Esophagus squamous epithelium (tissue), 5 donors: ENCODE results near the gene JAML. TPM values are rescaled to one million over a fixed set of nuclear protein-coding genes. Genes with fewer than 3 reads are reported as not detected.

Experiments used
- DNase-seq: peaks from one replicate; lab custom pipeline; 2025; lab: John Stamatoyannopoulos, UW
- H3K27ac ChIP-seq, 4 donors: fragments of 200-600 bp; sonication (generic); one replicate each; pipeline ENCODE4 v1.5.1; 2016 to 2019; ENCODE audit warnings: mild to moderate bottlenecking in 1 of 4
- H3K27me3 ChIP-seq, 4 donors: fragments of 200-600 bp; sonication (generic); 1 replicate in 3 of 4; 2 replicates in 1 of 4; pipeline versions ENCODE4 v1.5.1 to v1.6.0; 2017 to 2021; ENCODE audit warnings: antibody characterized with exemption in 1 of 4
- H3K36me3 ChIP-seq, 3 donors: fragments of 200-600 bp; sonication (generic); one replicate each; pipeline ENCODE4 v1.5.1; 2016 to 2019
- H3K4me1 ChIP-seq, 3 donors: fragments of 200-600 bp; sonication (generic); one replicate each; pipeline ENCODE4 v1.5.1; 2017 to 2019
- H3K4me3 ChIP-seq, 4 donors: fragments of 200-600 bp; sonication (generic); 1 replicate in 3 of 4; 2 replicates in 1 of 4; pipeline ENCODE4 v1.5.1; 2016 to 2019; ENCODE audit warnings: mild to moderate bottlenecking in 2 of 4, moderate library complexity in 1 of 4
- H3K9me3 ChIP-seq, 3 donors: fragments of 200-600 bp; sonication (generic); one replicate each; pipeline ENCODE4 v1.5.1; 2016 to 2019
- POLR2A ChIP-seq, 4 donors: fragments of 450-650 bp; IDR thresholded peaks; one replicate each; pipeline ENCODE4 v1.6.1; 2017; ENCODE audit warnings: antibody characterized with exemption in 4 of 4, mild to moderate bottlenecking in 4 of 4, moderate library complexity in 3 of 4
- WGBS, 2 donors: methylation state at CpG; one replicate each; pipeline ENCODE4 v1.1.5; 2018; 5-methylcytosine and 5-hydroxymethylcytosine counted together
- intact Hi-C: fragments of 100-400 bp; cut with DNase I; formaldehyde crosslinking; loops from one replicate; pipeline ENCODE4 v1.15.0; 2022
- total RNA-seq, 4 donors: library from RNA; depleted of rRNA; stranded (reverse); fragments of >200 nt; gene quantifications; one replicate each; pipeline ENCODE4 v1.1.0, GENCODE V29; 2016
- TF ChIP-seq, protein P1 (sequence below), 6 experiments: fragments of 450-650 bp in 4 of 6; fragments of 200-600 bp in 2 of 6; sonication (generic) in 2 of 6; IDR thresholded peaks; one replicate each; pipeline ENCODE4 v1.5.1; 2016 to 2019; ENCODE audit warnings: antibody characterized with exemption in 6 of 6, mild to moderate bottlenecking in 4 of 6, moderate library complexity in 4 of 6
- donor health status: DM: yes; HTN: yes; CAD: no.

Gene JAML
- total RNA-seq, 4 donors from 2014 or later = 2.2 to 17.9 (median 9.5) TPM

- H3K4me1 ChIP-seq = peaks cover 0 to 23% (median 4%) of the 10 kb centered on the region in 3 donors
- WGBS, 2 donors = 88 to 89% methylated on average over 8 to 10 of the region's 12 CpGs
- DNase-seq = no peak
- peaks cover 0 to 48% (median 0%) of the 10 kb centered on the region in 4 donors for H3K27me3 ChIP-seq
- no peaks in the 10 kb centered on the region for H3K36me3 ChIP-seq
- no peak for TF ChIP-seq POLR2A (IDR thresholded peaks at IDR 0.05)
- TF ChIP-seq, protein P1, sequence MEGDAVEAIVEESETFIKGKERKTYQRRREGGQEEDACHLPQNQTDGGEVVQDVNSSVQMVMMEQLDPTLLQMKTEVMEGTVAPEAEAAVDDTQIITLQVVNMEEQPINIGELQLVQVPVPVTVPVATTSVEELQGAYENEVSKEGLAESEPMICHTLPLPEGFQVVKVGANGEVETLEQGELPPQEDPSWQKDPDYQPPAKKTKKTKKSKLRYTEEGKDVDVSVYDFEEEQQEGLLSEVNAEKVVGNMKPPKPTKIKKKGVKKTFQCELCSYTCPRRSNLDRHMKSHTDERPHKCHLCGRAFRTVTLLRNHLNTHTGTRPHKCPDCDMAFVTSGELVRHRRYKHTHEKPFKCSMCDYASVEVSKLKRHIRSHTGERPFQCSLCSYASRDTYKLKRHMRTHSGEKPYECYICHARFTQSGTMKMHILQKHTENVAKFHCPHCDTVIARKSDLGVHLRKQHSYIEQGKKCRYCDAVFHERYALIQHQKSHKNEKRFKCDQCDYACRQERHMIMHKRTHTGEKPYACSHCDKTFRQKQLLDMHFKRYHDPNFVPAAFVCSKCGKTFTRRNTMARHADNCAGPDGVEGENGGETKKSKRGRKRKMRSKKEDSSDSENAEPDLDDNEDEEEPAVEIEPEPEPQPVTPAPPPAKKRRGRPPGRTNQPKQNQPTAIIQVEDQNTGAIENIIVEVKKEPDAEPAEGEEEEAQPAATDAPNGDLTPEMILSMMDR (IDR thresholded peaks at IDR 0.05) = no peak
- no peaks in the 10 kb centered on the region for H3K9me3 ChIP-seq
- intact Hi-C loops = no loop called here
- no peak overlapping the region for H3K4me3 ChIP-seq
- no peak overlapping the region for H3K27ac ChIP-seq
These were observed 56.9 kb downstream of the JAML start for GRCh38 chr11:118167906-118168305.

DNA sequence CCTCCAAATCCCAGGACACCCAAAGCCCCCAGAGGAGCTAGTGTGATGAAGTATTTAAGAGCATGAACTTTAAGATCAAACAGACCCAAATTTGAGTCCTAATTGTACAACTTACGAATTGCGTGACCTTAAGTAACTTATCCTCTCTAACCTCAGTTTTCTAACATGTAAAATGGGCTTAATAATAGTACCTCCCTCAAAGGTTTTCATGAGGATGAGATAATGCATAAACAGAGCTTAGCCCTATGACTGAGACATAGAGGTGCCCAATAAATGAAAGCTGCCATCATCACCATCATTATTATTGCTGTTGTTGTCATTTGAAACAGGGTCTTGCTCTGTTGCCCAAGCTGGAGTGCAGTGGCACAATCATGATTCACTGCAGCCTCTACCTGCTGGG lies 57.6 kb downstream of the JAML start:
- WGBS, 2 donors = 88% methylated on average over 2 of the region's 2 CpGs
- H3K27ac ChIP-seq = no peak overlapping the region
- no peak for DNase-seq

GRCh38 chr11:118166641-118167040 lies 58.2 kb downstream of the JAML start:
- peaks cover 0 to 19% (median 4%) of the 10 kb centered on the region in 3 donors for H3K4me1 ChIP-seq
- 86 to 92% methylated on average over 5 to 7 of the region's 17 CpGs for WGBS, 2 donors
- H3K27me3 ChIP-seq = peaks cover 0 to 60% (median 0%) of the 10 kb centered on the region in 4 donors
- no peaks in the 10 kb centered on the region for H3K9me3 ChIP-seq
- H3K27ac ChIP-seq = no peak overlapping the region
- DNase-seq = no peak
- no peaks in the 10 kb centered on the region for H3K36me3 ChIP-seq
- intact Hi-C loops = no loop called here
- no peak for TF ChIP-seq POLR2A (IDR thresholded peaks at IDR 0.05)
- TF ChIP-seq, protein P1 (IDR thresholded peaks at IDR 0.05) = no peak
- no peak overlapping the region for H3K4me3 ChIP-seq

More for the DNA sequence above, 57.6 kb downstream of the JAML start:
- Histone ChIP-seq H3K4me1 (peaks cover 0 to 23% (median 4%) of the 10 kb centered on the region in 3 donors), H3K36me3 (no peaks in the 10 kb centered on the region), H3K27me3 (peaks cover 0 to 54% (median 0%) of the 10 kb centered on the region in 4 donors), H3K9me3 (no peaks in the 10 kb centered on the region), H3K4me3 (no peak overlapping the region)
- intact Hi-C loops = no loop called here
- no peak for TF ChIP-seq POLR2A (IDR thresholded peaks at IDR 0.05)
- TF ChIP-seq, protein P1 (IDR thresholded peaks at IDR 0.05) = no peak

DNA sequence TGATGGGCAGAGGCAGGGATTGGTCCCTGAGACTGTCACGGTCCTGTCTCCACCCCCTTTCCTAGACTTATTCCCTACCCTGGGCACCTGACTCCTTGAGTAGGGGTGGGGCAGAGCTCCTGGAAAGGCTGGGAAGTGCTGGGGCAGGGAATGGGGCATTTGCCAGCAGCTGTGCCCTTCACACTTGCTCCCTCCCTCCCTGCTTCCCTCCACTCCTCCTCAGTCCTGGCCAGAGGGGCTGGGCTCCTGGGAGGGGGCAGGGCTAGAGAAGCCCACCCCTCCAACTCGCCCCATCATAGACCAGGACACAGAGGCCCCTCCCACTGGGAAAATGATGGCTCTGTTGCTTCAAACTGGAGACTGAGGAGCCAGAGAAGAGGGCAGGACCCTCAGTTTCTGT lies 59.9 kb downstream of the JAML start:
- Histone ChIP-seq H3K9me3 (no peaks in the 10 kb centered on the region), H3K27ac (no peak overlapping the region), H3K4me3 (no peak overlapping the region), H3K27me3 (peaks cover 0 to 62% (median 0%) of the 10 kb centered on the region in 4 donors), H3K4me1 (peaks cover 0 to 9% (median 0%) of the 10 kb centered on the region in 3 donors), H3K36me3 (no peaks in the 10 kb centered on the region)
- no peak for DNase-seq
- TF ChIP-seq POLR2A (IDR thresholded peaks at IDR 0.05) = no peak
- TF ChIP-seq, protein P1 (IDR thresholded peaks at IDR 0.05) = no peak
- intact Hi-C loops = no loop called here
- WGBS, 2 donors = 43 to 78% methylated on average over 1 to 2 of the region's 2 CpGs

GRCh38 chr11:118163494-118163893 lies 61.3 kb downstream of the JAML start:
- intact Hi-C loops = no loop called here
- Histone ChIP-seq H3K36me3 (no peaks in the 10 kb centered on the region), H3K4me3 (no peak overlapping the region), H3K27me3 (peaks cover 0 to 64% (median 0%) of the 10 kb centered on the region in 4 donors), H3K4me1 (peaks cover 0 to 9% (median 0%) of the 10 kb centered on the region in 3 donors), H3K9me3 (no peaks in the 10 kb centered on the region), H3K27ac (no peak overlapping the region)
- TF ChIP-seq, protein P1 (IDR thresholded peaks at IDR 0.05) = no peak
- TF ChIP-seq POLR2A (IDR thresholded peaks at IDR 0.05) = no peak
- WGBS, 2 donors = 70 to 77% methylated on average over 5 of the region's 5 CpGs
- no peak for DNase-seq
